GM12878 (cell line): ENCODE measurements around the gene MTCL3.

Experiments used
- ATAC-seq: fragments of 200-7000 bp; cut with Tn5 transposase; 3 replicates; pipeline ENCODE4 v1.9.1; 2020; ENCODE audit warnings: mild to moderate bottlenecking, moderate library complexity
- BruUV-seq: library from RNA; stranded (reverse); fragments of 400-500 nt; replicated peaks from 2 replicates; lab custom pipeline; 2021; lab: Mats Ljungman, UMichigan
- CTCF ChIA-PET: fragments of 300-600 bp; sonication (Branson Sonifier 250); formaldehyde crosslinking; extraction: SDS; loops from one replicate; lab custom pipeline; 2021; ENCODE audit warnings: inconsistent platforms; lab: Yijun Ruan, JAX
- POLR2A ChIA-PET: fragments of 350-600 bp; formaldehyde crosslinking; extraction: SDS; loops from one replicate; lab custom pipeline; 2021; ENCODE audit warnings: inconsistent platforms; lab: Charles Lee
- RAD21 ChIA-PET: fragments of 300-600 bp; sonication (Branson Sonifier 250); formaldehyde crosslinking; loops from one replicate; lab custom pipeline; 2023; ENCODE audit warnings: antibody characterized with exemption; ENCODE audit not compliant: unreplicated experiment; lab: Charles Lee
- SMC1A ChIA-PET: fragments of 300-600 bp; sonication (Branson Sonifier 250); formaldehyde crosslinking; loops from one replicate; lab custom pipeline; 2023; ENCODE audit not compliant: unreplicated experiment, uncharacterized antibody; lab: Charles Lee
- DNase-seq: peaks from one replicate; pipeline ENCODE4 v3.0.0-alpha.2; 2011; ENCODE audit warnings: low read depth, low spot score
- FAIRE-seq: peaks from 3 replicates; lab custom pipeline; 2011; peaks lifted over from hg19 to GRCh38; lab: Jason Lieb, UNC
- H2AFZ ChIP-seq: 2 replicates; pipeline ENCODE4 v1.6.0; 2011; ENCODE audit warnings: low read depth, low read length, control low read depth; ENCODE audit not compliant: control insufficient read depth
- H3K27ac ChIP-seq: 2 replicates; pipeline ENCODE4 v1.5.1; 2011; ENCODE audit warnings: control low read depth; ENCODE audit not compliant: control insufficient read depth, insufficient read depth
- H3K27me3 ChIP-seq, 2 experiments: replicated peaks in 1 of 2; 2 replicates each; pipeline versions ENCODE4 v1.6.0 to v1.6.1; 2011; ENCODE audit warnings: low read length in 1 of 2; ENCODE audit not compliant: control insufficient read depth in 2 of 2, insufficient read depth in 2 of 2
- H3K36me3 ChIP-seq, 2 experiments: 2 replicates each; pipeline ENCODE4 v1.5.1; 2011; ENCODE audit warnings: low read length in 1 of 2; ENCODE audit not compliant: control insufficient read depth in 2 of 2, insufficient read depth in 2 of 2
- H3K4me1 ChIP-seq: 2 replicates; pipeline ENCODE4 v1.6.1; 2011; ENCODE audit warnings: mild to moderate bottlenecking, low read length, moderate library complexity, mixed read lengths; ENCODE audit not compliant: control insufficient read depth, insufficient read depth
- H3K4me2 ChIP-seq: 2 replicates; pipeline ENCODE4 v1.6.0; 2011; ENCODE audit warnings: control low read depth; ENCODE audit not compliant: control insufficient read depth, insufficient read depth
- H3K4me3 ChIP-seq: fragments of 200-600 bp; sonication (generic); 2 replicates; pipeline ENCODE4 v1.5.1; 2016
- H3K79me2 ChIP-seq: 2 replicates; pipeline ENCODE4 v1.6.0; 2011; ENCODE audit warnings: low read length; ENCODE audit not compliant: control insufficient read depth, insufficient read depth
- H3K9ac ChIP-seq: 2 replicates; pipeline ENCODE4 v1.8.0; 2011; ENCODE audit warnings: low read length, control low read depth, mixed read lengths; ENCODE audit not compliant: control insufficient read depth, insufficient read depth
- H3K9me3 ChIP-seq: replicated peaks from 3 replicates; pipeline ENCODE4 v1.5.1; 2011; ENCODE audit warnings: mild to moderate bottlenecking, low read length; ENCODE audit not compliant: control insufficient read depth, insufficient read depth
- H4K20me1 ChIP-seq: 2 replicates; pipeline ENCODE4 v1.6.0; 2011; ENCODE audit not compliant: control insufficient read depth, insufficient read depth
- MYC ChIP-seq: IDR thresholded peaks from 2 replicates; pipeline ENCODE4 v1.6.1; 2011; ENCODE audit warnings: mild to moderate bottlenecking, low read length, moderate library complexity, inconsistent platforms; ENCODE audit not compliant: insufficient read depth, insufficient replicate concordance, insufficient read length, severe bottlenecking
- NKRF ChIP-seq: fragments of 450-650 bp; conservative IDR thresholded peaks from 2 replicates; pipeline ENCODE4 v1.6.1; 2017; ENCODE audit warnings: mild to moderate bottlenecking, moderate library complexity
- PML ChIP-seq: IDR thresholded peaks from 2 replicates; pipeline ENCODE4 v1.6.1; 2012; ENCODE audit warnings: low read length, inconsistent platforms
- RCOR1 ChIP-seq: conservative IDR thresholded peaks from 2 replicates; pipeline ENCODE4 v1.6.1; 2012; ENCODE audit warnings: low read depth, low read length, improper control_type of control experiment
- STAT1 ChIP-seq: fragments of 450-650 bp; conservative IDR thresholded peaks from 2 replicates; pipeline ENCODE4 v1.6.1; 2014; ENCODE audit warnings: antibody characterized with exemption, mild to moderate bottlenecking
- ZBTB33 ChIP-seq: fragments of 450-650 bp; IDR thresholded peaks from 2 replicates; pipeline ENCODE4 v1.6.1; 2017; ENCODE audit warnings: mild to moderate bottlenecking
- ZBTB40 ChIP-seq: fragments of 450-650 bp; IDR thresholded peaks from 2 replicates; pipeline ENCODE4 v1.6.1; 2016; ENCODE audit warnings: mild to moderate bottlenecking, moderate library complexity, borderline replicate concordance
- WGBS: methylation state at CpG from one replicate; pipeline ENCODE4 v1.1.6; 2016; ENCODE audit warnings: low lambda C conversion rate; ENCODE audit not compliant: insufficient replicate concordance, insufficient coverage; ENCODE audit errors: missing lambda C conversion rate; 5-methylcytosine and 5-hydroxymethylcytosine counted together
- in situ Hi-C: fragments of 300-500 bp; cut with MboI; formaldehyde crosslinking; loops from 9 replicates; pipeline ENCODE4 v1.14.3; 2018; ENCODE audit warnings: mixed read lengths
- intact Hi-C: fragments of 100-400 bp; cut with micrococcal nuclease; formaldehyde crosslinking; loops from one replicate; pipeline ENCODE4 v1.14.2; 2022; ENCODE audit not compliant: unreplicated experiment

Gene MTCL3

GRCh38 chr6:127441881-127442280, 77.3 kb downstream of the MTCL3 start:
- Histone ChIP-seq H3K4me1 (no peaks in the 10 kb centered on the region), H3K79me2 (no peaks in the 10 kb centered on the region), H3K4me3 (no peak overlapping the region), H3K27me3 (no peaks in the 10 kb centered on the region), H4K20me1 (no peaks in the 10 kb centered on the region), H3K9me3 (no peaks in the 10 kb centered on the region), H3K27ac (no peak overlapping the region), H3K36me3 (no peaks in the 10 kb centered on the region), H3K9ac (no peak overlapping the region), H2AFZ (no peak overlapping the region), H3K4me2 (no peak overlapping the region)
- no peak for TF ChIP-seq PML
- SMC1A ChIA-PET = no interaction called here
- WGBS = 0% methylated on average over 1 of the region's 1 CpG
- FAIRE-seq = no peak
- no TSS peak for BruUV-seq
- no peak for DNase-seq
- no peak for ATAC-seq
- intact Hi-C loops (no loop called here), in situ Hi-C loops (no loop called here)
- POLR2A ChIA-PET = no interaction called here
- RAD21 ChIA-PET = no interaction called here
- CTCF ChIA-PET = no interaction called here

- in situ Hi-C loops = no loop called here
- ChIA-PET RAD21 (no interaction called here), CTCF (no interaction called here), POLR2A (interaction anchor here (0.9 kb wide), 1 partner anchor 19 kb away, joined by 3 read pairs; no protein-coding TSS in a partner anchor), SMC1A (interaction anchor here (0.5 to 1.3 kb wide), 2 partner anchors 9 to 19 kb away, joined by 3 read pairs; no protein-coding TSS in a partner anchor)
- no peaks in the 10 kb centered on the region for H3K9me3 ChIP-seq
- H4K20me1 ChIP-seq = no peaks in the 10 kb centered on the region
- no peaks in the 10 kb centered on the region for H3K4me1 ChIP-seq
- H3K36me3 ChIP-seq = no peaks in the 10 kb centered on the region
- DNase-seq (no peak), FAIRE-seq (no peak), ATAC-seq (no peak)
- intact Hi-C loops = no loop called here
- no peaks in the 10 kb centered on the region for H3K79me2 ChIP-seq
- no peak overlapping the region for H3K27ac ChIP-seq
- BruUV-seq = no TSS peak
- no peak overlapping the region for H3K4me3 ChIP-seq
- H3K9ac ChIP-seq = no peak overlapping the region
- WGBS = 0% methylated on average over 2 of the region's 2 CpGs
- H2AFZ ChIP-seq = no peak overlapping the region
- no peak overlapping the region for H3K4me2 ChIP-seq
- no peaks in the 10 kb centered on the region for H3K27me3 ChIP-seq
- TF ChIP-seq ZBTB33 (no peak), STAT1 (no peak), ZBTB40 (no peak), MYC (no peak), RCOR1 (no peak), NKRF (no peak)
Measured at GRCh38 chr6:127439718-127440117, 79.4 kb downstream of the MTCL3 start.
